HuH-7.5 (cell line): ENCODE results near the gene ACE.
"Not testable (repeated sequence)": the region's sequence is repeated elsewhere in the genome, so short reads cannot be mapped to it uniquely, and the experiment has no call there.

Experiments
- DNase-seq: peaks from one replicate; pipeline ENCODE4 v3.0.0; 2011; ENCODE audit warnings: low spot score

Gene ACE

DNA sequence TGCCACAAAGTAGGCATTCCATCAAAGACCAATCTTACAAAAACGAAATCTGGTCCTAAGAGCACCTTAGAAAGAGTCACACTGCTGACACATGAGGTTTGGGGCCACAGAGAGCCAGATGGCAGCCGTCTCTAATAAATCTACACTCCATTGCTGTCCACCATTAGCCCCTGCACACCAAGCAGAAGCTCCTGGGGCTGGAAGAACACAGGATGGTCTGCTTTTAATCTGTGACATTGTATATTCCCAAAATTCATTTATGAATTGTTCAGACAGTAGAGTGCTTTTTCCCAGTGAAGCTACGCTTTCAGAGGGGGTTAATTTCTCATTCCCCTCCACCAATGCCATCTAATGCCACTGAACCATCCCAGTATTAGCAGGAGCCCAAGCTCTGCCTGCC is 32.4 kb upstream of the ACE start:
- no peak for DNase-seq

DNA sequence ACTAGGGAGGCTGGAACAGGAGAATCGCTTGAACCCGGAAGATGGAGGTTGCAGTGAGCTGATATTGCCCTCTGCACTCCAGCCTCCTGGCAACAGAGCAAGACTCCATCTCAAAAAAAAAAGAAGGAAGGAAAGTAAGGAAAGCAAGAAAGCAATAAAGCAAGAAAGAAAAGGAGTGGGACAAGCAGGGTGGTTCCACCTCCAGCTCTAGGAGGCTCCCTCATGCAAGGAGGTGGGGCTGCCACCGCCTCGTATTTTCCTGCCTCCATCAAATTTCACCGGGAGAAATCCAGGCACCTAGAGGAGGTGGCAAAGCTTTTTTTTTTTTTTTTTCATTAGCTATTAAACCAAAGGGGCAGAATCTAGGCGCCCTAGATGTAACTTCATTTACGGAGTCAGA is 31.8 kb upstream of the ACE start:
- no peak for DNase-seq

DNA sequence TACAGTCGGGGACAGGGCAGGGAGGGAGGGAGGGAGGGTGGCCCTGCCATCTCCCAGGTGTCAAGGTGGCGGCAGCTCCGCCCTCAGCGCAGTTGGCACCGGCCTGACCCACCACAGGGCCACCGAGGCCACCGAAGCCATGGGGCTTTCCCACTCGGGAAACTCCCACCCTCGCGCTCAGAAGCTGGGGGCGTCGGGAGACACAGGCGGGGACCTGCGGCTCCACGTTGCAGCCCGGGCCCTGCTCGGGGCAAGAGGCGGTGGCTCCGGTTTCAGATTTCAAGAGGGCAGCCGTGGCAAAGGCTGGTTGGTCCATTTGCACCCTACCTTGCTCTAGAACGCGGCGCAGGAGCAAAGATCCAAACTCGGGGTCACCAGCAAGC is 31.3 kb upstream of the ACE start:
- no peak for DNase-seq

DNA sequence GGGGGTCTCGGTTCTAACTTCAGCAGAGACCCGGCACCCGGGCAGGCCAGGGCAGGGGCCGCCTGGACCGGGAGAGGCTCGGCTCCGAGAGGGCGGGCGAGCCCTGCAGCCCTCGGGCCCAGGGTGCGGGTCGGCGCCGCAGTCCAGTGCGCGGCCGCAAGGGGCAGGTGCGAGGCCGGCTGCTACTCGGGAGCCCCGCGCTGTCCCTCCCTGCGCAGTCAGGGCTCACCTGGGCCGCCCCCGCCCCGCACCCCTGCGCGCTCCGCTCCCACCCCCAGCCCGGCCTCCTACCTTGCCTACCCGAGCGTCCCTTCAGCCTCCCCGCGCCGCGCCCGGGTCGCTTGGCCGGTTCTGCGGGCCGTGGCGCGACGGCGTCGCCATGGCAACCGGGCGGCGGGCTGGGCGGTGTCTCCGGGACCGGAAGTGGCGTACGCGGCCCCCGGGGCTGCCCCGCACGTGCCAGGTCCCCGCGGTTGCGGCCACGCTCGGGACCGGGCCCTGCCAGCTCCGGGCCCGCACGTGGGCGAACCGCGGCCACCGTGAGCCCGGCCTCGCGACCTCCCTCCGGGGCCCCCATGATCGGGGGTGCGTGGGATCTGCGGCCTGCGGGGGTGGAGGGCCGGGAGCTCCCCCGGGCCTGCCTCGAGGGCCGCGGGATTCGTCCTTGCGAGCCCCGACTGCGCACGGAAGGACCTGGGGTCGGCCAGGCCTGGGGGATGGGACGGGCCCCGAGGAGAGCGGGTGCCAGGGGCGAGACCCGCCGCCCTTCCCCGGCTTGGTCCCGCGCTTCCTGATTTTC is 30.7 kb upstream of the ACE start, which contains the start of gene CYB561:
Gene CYB561 (minus strand): TSS at position 353 of the 799 bp plus-strand sequence. CDS start 8,759 bp downstream, outside the sequence.
- peak; percentile 96 for DNase-seq

DNA sequence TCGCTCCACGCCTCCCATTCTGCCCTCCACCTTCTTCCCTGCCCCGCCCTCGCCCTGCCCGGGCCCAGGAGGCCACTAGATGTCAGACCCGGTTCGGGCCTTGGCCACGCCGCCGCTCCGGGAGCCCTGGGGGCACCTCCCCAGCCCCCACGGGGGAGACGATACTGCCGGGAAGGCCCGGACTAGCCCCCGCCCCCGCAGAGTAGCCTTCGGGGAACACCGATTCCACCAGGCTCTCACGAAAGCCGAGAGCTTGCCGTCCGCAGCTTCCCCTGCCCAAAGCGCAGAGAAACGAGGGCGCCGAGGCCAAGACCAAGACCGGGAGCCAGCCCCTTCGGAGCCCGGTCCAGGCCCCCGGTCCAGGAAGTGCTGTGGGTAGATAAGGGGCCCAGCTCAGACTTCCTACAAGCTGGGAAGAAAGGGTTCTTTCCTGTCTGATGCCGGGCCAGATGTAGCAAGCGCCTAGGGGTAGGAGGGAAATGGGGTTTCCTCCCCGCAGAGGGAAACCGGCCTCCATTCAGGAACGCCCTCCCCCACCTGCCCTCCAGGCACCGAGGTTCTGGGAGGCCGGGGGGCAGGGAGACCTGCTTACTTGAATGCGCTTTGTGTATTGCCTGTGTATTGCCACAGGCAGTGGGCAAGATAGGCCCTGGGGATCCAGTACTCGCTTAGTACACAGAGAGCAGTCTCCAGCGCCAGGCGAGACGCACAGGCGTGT is 29.9 kb upstream of the ACE start:
- peak; percentile 65 for DNase-seq

DNA sequence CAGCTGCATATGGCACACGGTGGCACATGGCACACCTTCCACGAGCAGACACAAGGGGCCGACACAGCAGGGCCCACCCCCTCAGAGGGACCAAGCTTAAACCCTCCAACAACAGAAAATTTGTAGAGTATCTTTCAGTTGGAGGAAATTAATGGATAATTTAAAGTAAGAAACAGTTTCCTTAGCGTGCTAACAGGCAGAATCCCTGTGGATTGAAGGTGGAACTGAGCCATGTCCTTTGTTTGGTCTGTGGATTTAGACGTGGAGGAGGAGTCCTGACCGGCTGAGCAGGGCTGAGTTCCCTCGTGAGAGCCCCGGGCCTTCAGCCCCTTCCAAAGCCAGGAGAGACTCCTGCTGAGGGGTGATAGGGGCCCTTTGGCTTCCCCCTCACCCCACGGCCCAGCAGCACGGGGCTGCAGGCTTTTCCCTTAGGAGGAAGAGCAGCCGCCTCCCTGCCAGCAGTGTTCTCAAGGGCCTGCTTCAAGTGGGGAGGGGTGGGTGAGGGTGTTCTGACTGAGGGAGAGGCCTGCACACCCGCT is 29.3 kb upstream of the ACE start:
- no peak for DNase-seq

DNA sequence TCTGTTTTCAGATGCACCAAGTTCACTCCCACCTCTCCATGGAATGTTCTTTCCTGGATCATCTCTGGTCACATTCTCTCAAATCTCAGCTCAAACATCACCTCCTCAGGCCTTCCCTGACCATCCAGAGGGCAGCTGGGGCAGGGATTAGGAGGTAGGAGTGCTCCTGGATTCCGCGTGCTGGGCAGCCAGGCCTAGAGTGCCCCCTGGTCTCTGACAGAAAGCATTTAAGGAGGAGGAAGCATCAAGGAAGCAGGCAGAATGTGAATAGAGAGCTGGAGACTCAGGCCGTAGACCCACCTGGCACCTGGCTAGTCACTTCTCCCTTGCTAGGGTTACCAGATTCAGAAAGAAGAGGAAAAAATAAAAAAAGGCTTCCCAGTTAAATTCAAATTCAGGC is 28.2 kb upstream of the ACE start:
- DNase-seq, result no peak

DNA sequence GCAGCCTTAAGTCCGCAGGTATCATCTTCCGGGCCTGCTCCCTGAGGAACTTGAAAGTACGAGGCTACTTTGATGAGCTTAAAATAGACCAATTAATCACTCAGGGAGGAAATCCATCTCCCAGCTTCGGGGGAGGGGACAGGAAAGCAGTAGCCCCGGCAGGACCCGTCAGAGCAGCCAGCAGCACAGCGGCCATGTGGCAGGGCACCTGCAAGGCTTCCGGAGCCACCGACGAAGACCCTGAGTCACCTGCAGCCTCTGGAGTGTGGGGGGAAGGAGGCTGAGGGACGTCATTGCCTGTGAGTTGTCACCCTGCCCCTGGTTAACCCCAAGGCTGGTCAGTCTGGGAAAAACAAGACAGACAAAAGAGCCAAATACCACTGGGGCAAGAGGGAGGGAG is 26.3 kb upstream of the ACE start:
- DNase-seq, result no peak

DNA sequence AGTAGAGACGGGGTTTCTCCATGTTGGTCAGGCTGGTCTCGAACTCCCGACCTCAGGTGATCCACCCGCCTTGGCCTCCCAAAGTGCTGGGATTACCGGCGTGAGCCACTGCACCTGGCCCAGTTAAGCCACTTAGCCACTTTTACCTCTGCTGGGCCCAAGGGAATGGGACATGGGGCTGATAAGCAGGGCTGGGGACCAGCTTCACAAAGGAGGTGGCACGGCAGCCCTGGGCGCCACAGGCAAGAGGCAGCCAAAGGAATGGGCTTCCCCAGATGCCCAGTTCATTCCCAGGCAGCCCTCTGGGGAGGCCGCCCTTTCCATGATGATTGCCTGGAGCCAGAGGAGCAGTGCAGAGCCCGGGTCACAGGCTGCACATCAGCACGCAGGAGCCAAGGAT is 25.7 kb upstream of the ACE start:
- DNase-seq, result no peak

DNA sequence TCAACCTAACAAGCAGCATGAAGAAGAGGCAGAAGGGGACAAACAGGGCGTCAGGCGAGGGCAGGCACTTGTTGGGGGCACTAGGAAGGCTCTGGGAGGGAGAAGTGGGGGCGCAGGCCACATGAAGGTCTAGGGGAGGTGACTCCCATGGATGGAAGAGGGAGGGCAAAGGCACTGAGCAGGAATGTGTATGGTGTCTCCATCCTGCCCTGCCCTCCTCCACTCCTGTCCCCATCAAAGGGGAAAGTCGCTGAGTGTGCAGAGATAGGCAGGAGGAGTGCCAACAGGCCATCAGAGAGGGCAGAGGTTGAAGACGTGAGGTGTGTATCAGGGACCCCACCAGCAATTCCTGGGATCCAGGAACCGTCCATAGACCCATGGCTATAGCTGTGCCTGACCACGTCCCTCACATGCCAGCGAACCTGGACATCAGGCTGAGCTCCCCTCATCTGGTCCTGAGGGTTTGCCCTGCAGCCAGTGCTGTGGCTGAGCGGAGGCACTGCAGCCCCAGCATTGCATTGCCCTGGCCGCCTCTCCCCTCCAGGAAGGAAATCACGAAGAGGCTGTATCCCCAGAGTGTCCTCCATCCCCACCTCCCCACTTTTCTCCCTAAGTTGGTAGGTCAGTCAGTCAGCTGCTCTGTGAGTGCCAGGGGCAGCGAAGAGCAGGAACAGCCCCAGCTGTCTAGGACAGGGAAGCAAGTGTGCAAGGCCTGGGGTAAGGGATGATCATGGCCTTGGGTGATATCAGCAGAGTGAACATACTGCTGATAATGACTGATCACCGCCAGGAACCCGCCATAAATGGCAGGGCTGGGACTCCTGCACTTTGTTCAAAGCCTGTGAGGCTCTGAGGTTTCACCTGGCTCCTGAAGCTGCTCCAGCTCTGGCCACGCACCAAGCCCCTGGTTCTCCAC is 24.6 kb upstream of the ACE start:
- no peak for DNase-seq

DNA sequence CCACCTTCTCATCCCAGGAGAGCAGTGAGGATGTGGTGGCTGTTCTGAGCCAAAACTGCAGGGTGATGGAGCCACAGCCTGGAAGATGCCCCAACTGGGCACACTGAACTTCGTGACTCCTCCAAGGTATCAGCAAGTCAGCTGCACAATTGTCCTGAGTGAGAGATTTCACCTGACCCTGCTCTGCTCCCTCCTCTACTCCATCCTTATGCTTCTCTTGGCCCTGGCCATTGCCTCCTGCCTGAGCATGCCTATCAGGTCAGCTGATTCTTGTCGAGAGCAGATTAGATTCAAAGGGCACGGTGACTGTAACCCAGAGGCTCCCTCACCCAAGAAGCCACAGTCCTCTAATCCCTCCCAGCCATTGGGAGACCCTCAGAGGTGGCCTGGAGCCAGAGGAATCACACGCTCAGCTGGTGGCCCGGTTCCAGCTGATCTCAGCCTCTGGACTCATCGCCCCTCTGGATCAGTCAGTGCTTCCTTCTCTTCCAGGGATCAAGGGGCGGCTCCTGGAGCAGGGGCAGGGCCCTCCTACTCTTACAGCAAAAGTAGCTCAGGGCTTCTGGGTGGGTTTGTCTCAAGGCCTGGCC is 23.8 kb upstream of the ACE start:
- no peak for DNase-seq

DNA sequence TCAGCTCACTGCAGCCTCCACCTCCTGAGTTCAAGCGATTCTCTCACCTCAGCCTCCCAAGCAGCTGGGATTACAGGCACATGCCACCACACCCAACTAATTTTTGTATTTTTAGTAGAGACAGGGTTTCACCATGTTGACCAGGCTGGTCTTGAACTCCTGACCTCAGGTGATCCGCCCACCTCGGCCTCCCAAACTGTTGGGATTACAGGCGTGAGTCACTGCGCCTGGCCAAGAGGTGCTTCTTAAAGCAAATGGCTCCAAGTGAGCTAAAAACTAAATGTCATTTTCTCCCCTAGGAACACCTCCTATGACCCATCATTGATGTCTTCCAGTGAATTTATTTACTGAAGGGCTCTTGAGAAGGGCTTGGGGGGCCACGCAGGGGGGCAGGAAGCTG is 22.5 kb upstream of the ACE start:
- DNase-seq, result not testable (repeated sequence)

DNA sequence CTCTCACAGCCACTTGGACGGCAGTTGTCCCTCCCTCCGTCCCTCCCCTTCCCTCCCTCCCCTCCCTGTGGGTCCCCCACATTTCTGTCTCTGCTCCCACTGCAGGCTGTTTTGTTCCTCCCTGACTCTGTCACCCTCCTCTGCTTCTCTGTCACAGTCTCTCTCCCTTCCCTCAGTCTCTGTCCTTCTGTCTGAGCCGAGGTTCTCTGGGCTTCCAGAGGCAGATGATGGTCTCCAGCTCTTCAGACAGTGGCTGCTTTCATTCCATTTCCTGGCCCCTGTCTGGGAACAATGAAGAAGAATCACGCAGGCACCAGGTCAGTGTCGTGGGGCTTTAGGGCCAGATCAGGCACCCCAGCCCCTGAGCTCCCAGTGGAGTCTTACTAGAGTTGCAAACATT is 21.9 kb upstream of the ACE start:
- no peak for DNase-seq

DNA sequence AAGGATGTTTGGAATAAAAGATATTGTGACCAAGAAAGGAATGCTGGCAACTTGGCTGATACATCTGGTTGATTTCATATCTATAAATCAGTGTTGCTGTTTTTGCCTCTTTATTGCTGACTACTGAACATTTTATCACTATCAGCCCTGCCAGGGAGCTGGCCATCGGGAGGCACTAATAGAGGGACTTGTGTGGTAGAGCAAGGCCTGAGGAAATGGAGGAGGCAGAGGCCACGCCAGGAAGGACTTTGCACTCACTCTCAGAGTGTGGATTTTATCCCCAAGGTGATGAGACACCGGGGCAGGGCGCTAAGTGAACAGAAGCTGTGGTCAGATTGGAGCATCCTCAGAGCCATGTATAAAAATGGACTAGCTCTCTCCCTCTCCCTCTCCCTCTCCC is 21.4 kb upstream of the ACE start:
- no peak for DNase-seq

DNA sequence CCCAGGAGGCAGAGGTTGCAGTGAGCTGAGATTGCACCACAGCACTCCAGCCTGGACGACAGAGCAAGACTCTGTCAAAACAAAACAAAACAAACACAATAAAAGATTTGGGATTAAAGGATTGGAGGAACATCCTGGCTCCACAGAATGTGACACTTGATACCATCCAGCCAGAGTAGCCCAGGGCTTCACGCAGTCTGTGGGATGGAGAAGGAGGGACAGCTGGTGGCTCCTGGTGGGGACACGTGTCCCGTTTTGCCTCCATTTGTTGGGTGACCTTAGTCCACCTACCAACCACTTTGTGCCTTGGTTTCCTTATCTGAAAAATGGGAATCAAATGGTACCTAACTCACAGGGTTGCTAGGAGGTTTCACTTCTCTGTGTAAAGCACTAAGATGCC is 18.4 kb upstream of the ACE start:
- DNase-seq, result no peak

DNA sequence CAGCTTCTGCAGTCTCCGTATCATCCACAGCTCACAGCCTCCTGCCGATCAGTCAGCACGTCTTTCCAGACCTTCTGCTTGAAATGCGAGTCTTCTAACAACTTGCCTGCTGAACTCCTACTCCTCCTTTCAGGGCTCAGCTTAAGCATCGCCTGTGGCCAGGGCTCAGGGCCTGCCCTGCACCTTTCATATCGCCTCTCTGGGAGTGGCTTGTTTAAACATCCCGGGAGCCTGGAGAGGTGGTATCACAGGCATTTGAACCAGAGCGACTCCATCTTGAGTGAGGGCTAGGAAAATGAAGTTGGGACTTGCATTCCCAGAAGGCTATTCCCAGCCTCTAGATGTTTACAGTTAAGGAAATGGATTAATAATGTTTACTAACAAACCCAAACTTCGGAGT is 16.8 kb upstream of the ACE start:
- DNase-seq, result no peak

DNA sequence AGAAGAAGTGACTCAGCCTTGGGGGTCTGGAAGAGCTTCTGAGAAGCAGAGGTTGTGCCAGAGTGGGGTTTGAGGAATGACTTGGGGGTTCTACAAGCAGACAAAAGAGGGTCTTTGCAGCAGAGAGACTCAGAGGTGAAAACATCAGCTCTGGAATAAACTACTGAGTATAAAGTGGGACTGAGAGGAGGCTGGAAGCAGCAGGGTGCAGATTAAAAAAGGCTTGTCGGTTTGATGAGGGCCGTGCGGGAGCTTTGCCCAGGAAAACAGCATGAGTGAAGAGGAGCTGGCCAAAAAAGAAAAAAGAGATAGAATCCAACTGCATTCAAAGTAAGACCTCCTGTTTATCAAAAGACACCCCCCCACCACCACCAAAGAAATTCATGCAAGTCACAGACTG is 13.1 kb upstream of the ACE start:
- no peak for DNase-seq

DNA sequence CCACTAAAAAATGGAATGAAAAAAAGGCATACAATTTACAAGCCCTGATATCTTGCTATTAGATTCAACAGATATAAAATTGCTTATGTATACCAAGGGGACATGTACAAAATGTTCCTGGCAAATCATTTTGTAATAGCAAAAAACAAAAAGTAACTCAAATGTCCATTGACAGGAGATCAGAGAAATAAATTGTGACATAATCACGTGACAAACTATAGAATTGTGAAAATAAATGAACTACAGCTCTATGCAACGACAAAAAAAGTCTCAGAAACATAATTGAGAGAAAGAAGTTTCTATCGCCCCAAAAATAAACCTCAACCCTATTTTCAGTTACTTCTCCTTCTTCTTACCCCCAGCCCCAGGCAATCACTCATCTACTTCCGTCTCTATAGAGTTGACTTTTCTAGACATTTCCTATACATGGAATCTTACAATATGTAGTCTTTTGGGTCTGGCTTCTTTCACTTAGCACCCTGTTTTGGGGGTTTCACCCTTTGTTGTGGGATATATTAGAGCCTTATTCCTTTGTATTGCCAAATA is 12.1 kb upstream of the ACE start:
- DNase-seq, result no peak

DNA sequence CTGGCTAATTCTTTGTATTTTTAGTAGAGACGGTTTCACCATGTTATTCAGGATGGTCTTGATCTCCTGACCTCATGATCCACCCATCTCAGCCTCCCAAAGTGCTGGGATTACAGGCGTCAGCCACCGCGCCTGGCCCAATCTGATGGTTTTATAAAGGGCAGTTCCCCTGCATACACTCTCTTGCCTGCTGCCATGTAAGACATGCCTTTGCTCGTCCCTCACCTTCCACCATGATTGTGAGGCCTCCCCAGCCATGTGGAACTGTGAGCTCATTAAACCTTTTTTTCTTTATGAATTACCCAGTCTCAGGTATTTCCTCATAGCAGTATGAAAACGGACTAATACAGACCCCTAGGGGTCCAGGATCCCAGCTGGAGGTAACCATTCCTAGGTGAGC is 8.8 kb upstream of the ACE start:
- DNase-seq, result not testable (repeated sequence)

DNA sequence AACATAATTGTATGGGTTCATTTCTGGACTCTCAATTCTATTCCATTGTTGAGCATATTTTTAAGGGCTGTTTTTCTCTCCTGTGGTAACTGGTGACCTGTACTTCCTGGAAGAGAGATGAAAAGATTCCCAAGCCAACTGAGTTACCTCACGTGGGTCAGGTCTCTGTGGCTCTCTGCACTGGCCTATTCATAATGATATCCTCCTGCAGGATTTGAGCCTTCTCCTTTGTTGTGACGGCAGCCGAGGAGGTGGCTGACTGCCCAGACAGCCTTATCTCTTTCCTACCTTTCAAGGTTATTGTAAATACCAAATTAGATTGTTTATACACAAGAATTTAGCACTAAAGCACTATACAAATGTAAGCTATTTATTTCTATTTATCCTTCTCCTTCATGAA is 2.7 kb upstream of the ACE start:
- DNase-seq, result no peak

DNA sequence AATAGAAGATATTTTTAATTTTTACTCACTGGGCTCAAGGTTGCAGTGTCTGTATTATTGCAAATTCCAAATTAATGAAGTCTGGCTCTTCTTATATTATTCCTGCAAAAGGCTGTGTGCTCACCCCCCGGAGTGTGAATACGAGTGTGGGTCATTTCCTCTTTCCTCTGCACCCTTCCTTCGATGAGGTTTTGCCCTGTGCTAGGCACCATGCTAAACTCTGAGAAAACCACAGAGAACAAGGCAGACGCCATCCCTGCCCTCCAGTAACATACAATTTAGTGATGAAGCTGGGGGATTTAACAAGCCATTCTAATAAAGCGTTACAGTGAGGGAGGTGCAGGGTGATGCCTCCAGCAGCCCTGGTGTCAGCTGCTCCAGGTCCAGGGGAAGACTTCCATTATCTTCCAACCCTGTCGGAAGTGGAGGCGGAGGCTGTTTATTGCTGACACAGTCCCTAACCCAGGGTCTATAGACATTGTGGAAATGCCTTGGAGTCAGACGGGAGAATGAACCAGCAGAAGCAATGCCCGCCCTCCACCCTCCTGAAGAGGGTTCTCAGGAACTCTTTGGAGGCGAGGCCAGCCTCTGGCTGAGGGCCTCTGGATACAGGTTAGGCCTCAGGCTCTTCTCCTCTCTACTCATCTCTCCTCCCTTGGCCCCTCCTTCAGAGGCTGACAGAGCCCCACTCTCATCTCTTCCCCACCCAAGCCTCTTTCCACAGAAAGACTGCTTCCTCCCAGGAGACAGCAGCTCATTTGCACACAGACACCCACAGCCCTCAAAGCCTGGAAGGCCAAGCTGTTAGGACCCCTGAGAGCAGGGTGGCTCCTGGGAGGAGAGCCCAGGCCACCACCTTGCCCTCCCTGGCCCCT is 2.0 kb upstream of the ACE start:
- DNase-seq, result no peak
